ENCODE data around the gene LHFPL4.

- TF ChIP-seq POLR2A (IDR thresholded peaks at IDR 0.05) (no peak), CTCF (IDR thresholded peaks at IDR 0.05) (no peak), POLR2AphosphoS5 (IDR thresholded peaks at IDR 0.05) (no peak), EP300 (IDR thresholded peaks at IDR 0.05) (no peak)
Observed at GRCh38 chr3:9553021-9553947, at the start of gene LHFPL4.

Measured in upper lobe of left lung (tissue), 4 donors.